DND-41 (cell line): ENCODE results near the gene CCDC154.
"Not testable (repeated sequence)": the region's sequence is repeated elsewhere in the genome, so short reads cannot be mapped to it uniquely, and the experiment has no call there.

ENCODE experiments used
- EZH2 ChIP-seq: IDR thresholded peaks from 3 replicates; pipeline ENCODE4 v1.6.1; 2012; ENCODE audit warnings: borderline replicate concordance, low read depth, mild to moderate bottlenecking, moderate library complexity, low read length, inconsistent platforms; ENCODE audit not compliant: severe bottlenecking
- TF ChIP-seq, protein P1 (sequence below): IDR thresholded peaks from 2 replicates; pipeline ENCODE4 v1.5.1; 2012; ENCODE audit warnings: borderline replicate concordance, low read length, moderate library complexity, mild to moderate bottlenecking; ENCODE audit not compliant: poor library complexity, severe bottlenecking; ENCODE audit errors: extremely low read depth

DNA sequence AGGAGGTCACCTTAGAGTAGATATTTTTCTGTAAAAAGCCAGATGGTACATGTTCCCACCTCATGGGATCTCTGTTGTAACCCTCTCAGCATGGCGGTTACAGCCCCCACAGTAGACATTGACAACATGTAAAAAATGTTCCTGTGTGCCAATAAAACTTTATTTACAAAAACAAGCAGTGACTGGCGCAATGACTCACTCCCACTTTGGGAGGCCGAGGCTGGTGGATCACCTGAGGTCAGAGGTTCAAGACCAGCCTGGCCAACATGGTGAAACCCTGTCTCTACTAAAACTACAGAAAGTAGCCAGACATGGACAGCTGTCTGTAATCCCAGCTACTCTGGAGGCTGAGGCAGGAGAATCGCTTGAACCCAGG lies 4.7 kb downstream of the CCDC154 start:
- TF ChIP-seq, protein P1, sequence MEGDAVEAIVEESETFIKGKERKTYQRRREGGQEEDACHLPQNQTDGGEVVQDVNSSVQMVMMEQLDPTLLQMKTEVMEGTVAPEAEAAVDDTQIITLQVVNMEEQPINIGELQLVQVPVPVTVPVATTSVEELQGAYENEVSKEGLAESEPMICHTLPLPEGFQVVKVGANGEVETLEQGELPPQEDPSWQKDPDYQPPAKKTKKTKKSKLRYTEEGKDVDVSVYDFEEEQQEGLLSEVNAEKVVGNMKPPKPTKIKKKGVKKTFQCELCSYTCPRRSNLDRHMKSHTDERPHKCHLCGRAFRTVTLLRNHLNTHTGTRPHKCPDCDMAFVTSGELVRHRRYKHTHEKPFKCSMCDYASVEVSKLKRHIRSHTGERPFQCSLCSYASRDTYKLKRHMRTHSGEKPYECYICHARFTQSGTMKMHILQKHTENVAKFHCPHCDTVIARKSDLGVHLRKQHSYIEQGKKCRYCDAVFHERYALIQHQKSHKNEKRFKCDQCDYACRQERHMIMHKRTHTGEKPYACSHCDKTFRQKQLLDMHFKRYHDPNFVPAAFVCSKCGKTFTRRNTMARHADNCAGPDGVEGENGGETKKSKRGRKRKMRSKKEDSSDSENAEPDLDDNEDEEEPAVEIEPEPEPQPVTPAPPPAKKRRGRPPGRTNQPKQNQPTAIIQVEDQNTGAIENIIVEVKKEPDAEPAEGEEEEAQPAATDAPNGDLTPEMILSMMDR: not testable (repeated sequence)
- TF ChIP-seq EZH2: not testable (repeated sequence)
